Measurements from ENCODE around the gene LHPP. TPM values are rescaled to one million over a fixed set of nuclear protein-coding genes. Genes with fewer than 3 reads are reported as not detected.
"Not testable (repeated sequence)": the region's sequence is repeated elsewhere in the genome, so short reads cannot be mapped to it uniquely, and the experiment has no call there.

Gene LHPP
- 10 to 100 TPM in 2 of 3 donors, 1 to 10 TPM in 1; 5.5 to 21.6 (median 14.3) TPM for polyA plus RNA-seq

GRCh38 chr10:124461642-124462347 is at the start of gene LHPP:
LHPP (plus strand) TSS chr10:124461823; CDS start chr10:124461863, 40 bp downstream.
- WGBS, 3 donors, result 0 to 1% (median 0%) methylated on average over 48 to 81 of the region's 81 CpGs
- H3K27ac ChIP-seq (ENCODE audit: low read depth, low read length), result no peak within 1 kb of the TSS

GRCh38 chr10:124414076-124414475 is 47.5 kb upstream of the LHPP start:
- 30 to 47% (median 40%) methylated on average over 4 of the region's 4 CpGs for WGBS, 3 donors
- no peak overlapping the region for H3K27ac ChIP-seq (ENCODE audit: low read depth, low read length)

- 72 to 92% (median 83%) methylated on average over 2 of the region's 2 CpGs for WGBS, 3 donors
Measured at GRCh38 chr10:124415210-124415609, 46.4 kb upstream of the LHPP start.

DNA sequence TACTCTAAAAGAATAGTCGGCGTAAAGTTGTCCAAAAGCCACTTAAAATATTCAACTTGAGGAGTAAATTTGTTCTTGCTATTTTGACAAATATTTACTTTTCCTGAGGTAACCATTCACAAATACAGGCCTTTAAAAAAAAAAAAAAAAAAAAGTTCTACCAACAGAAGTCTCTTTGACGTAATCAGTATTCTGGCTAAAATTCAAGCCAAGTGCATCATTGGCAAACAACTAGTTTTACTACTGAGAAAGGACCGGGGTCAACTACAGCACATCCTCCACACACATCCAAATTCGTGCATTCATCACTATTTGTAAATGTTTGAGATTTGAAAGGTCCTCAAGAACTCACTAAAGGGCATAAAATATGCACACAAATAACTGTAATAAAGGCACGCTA is 44.9 kb upstream of the LHPP start:
- 41 to 73% (median 65%) methylated on average over 6 of the region's 6 CpGs for WGBS, 3 donors
- H3K27ac ChIP-seq (ENCODE audit: low read depth, low read length), result no peak overlapping the region

More at GRCh38 chr10:124415210-124415609, 46.4 kb upstream of the LHPP start:
- H3K27ac ChIP-seq (ENCODE audit: low read depth, low read length), result no peak overlapping the region

DNA sequence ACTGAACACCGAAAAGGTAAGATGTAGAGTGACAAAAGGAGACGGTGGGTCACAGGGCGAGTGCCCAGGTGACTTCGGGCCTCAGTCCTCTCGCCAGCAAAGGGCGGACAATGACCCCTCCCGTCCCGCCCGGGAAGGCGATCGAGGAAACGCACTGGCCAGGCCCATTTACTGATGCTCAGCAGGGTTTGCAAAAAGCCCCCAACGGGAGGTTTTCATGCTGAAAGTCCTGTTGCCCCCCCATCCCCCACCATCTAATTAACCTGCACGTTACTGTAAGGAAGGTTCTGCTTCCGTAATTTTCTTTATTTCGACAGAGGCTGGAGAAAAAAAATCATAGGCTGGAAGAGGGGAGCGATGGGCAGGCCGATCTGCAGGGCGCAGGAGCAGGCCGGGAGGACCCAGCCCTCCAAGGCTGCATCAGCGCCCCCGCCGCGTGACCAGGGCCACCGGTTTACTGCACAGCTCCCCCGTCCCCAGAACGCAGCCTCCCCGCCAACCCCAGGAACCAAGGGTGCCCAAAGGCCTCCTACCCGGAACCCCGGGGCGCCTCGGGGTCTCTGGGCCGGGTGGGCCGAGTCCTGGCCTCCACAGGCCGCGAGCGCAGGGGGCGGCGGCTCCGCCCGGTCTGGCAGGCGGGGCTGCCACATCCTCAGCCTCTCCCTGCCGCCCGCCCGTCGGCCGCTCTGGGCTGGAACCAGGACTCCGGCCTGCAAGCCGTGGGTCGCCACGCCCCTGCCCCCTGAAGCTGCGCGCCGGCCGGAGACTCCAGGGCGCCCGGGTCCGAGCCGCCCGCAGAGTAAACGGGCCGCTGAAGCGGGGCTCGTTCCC is 43.5 kb upstream of the LHPP start:
- peak overlapping the region; percentile 44 for H3K27ac ChIP-seq (ENCODE audit: low read depth, low read length)
- WGBS, 3 donors, result 3 to 8% (median 4%) methylated on average over 41 to 64 of the region's 64 CpGs

- H3K27ac ChIP-seq (ENCODE audit: low read depth, low read length), result peak within 1 kb of the TSS; percentile 44
- 2 to 4% (median 3%) methylated on average over 69 to 70 of the region's 70 CpGs for WGBS, 3 donors
Measured at GRCh38 chr10:124418726-124419501, 42.7 kb upstream of the LHPP start, which contains the start of gene OAT. OAT (minus strand) TSS chr10:124418923; CDS start chr10:124412171, 6,752 bp downstream.

- 89 to 94% (median 92%) methylated on average over 10 of the region's 10 CpGs for WGBS, 3 donors
- no peak overlapping the region for H3K27ac ChIP-seq (ENCODE audit: low read depth, low read length)
Measured at GRCh38 chr10:124419635-124420034, 42.0 kb upstream of the LHPP start.

DNA sequence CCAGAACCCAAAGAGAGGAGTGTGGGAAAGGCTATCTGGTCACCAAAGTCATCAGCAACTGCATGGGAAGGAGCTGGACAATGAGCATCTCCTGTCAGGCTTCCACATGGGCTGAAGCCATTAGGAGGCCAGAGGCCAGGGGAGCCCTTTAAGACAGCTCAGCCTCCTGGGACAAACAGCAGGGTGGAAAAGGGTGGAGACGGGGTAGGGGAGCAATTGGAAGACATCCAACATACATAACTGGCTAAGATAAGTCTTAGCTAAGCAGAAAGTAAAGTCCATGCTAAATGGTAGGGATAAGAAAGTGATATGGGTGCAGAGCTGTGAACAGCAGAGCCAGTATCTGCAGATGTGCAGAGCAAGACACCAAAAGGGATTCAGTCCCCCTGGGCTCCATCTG is 41.4 kb upstream of the LHPP start:
- 5 to 41% (median 23%) methylated on average over 1 of the region's 1 CpG for WGBS, 3 donors
- H3K27ac ChIP-seq (ENCODE audit: low read depth, low read length), result no peak overlapping the region

GRCh38 chr10:124422742-124423141 is 38.9 kb upstream of the LHPP start:
- H3K27ac ChIP-seq (ENCODE audit: low read depth, low read length), result no peak overlapping the region
- 74 to 83% (median 77%) methylated on average over 12 of the region's 12 CpGs for WGBS, 3 donors

DNA sequence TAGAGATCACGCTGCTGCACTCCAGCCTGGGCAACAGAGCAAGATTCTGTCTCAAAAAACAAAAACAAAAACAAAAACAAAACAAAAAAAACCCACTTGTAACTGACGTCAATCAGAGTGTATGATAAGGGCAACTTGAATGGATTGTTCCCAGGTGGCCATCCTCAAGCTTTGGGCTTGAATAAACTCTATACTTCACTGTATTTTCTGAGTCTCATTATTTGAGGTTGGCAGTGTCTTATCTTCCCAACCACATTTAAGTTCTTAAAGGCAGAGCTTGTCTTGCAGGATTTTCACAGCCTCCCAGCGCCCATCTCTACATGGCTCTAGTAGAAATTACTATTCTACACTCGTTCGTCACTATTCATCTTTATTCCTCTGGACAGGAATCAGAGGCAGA is 37.8 kb upstream of the LHPP start:
- WGBS, 3 donors, result 83 to 88% (median 83%) methylated on average over 5 of the region's 5 CpGs
- no peak overlapping the region for H3K27ac ChIP-seq (ENCODE audit: low read depth, low read length)

- WGBS, 3 donors, result 43 to 91% (median 91%) methylated on average over 4 of the region's 4 CpGs
- no peak overlapping the region for H3K27ac ChIP-seq (ENCODE audit: low read depth, low read length)
Measured at GRCh38 chr10:124425227-124425962, 36.2 kb upstream of the LHPP start.

DNA sequence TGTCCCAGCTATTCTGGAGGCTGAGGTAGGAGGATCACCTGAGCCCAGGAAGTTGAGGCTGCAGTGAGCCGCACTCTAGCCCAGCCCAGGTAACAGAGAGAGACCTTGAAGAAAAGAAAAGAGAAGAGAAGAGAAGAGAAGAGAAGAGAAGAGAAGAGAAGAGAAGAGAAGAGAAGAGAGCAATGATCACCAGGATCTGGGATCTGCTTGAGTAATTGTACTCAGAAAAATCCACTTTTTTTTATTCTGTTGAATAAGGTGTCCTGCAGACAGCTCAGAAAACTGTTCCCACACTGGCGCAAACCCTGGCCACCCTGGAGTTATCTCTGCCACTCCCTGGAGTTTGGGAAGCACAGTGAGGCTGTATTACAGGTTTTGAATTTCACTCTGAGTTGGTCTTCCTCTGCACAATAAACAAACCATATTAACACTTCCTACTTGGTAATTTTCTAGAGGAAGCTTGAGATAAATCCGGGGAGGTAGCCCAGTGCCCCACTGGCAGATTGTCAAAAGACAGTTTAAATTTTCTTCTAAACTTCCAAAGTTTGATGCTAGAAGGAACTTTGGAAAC is 33.3 kb upstream of the LHPP start:
- H3K27ac ChIP-seq (ENCODE audit: low read depth, low read length), result no peak overlapping the region
- WGBS, 3 donors, result 49 to 55% (median 51%) methylated on average over 3 of the region's 3 CpGs

GRCh38 chr10:124429576-124429975 is 32.0 kb upstream of the LHPP start:
- 47 to 78% (median 73%) methylated on average over 5 of the region's 5 CpGs for WGBS, 3 donors
- no peak overlapping the region for H3K27ac ChIP-seq (ENCODE audit: low read depth, low read length)

- 85 to 97% (median 90%) methylated on average over 4 of the region's 4 CpGs for WGBS, 3 donors
- no peak overlapping the region for H3K27ac ChIP-seq (ENCODE audit: low read depth, low read length)
Measured at GRCh38 chr10:124430077-124430476, 31.5 kb upstream of the LHPP start.

DNA sequence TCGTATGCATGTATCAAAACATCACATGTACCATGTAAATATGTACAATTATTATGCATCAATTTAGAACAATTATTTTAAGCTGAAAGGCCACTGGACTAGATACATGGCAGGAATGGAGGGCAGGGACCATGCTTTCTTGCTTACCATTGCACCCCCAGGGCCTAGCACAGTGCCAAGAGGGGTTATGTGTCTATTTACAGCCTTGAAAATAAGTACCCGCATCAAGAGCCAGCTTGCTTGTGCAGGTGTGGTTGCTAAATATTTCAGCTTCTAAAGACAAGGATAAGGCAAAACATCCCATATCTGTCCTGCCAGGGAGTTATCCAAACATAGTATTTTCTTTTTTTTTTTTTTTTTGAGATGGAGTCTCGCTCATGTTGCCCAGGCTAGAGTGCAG is 28.2 kb upstream of the LHPP start:
- 78 to 89% (median 78%) methylated on average over 3 of the region's 3 CpGs for WGBS, 3 donors
- no peak overlapping the region for H3K27ac ChIP-seq (ENCODE audit: low read depth, low read length)

DNA sequence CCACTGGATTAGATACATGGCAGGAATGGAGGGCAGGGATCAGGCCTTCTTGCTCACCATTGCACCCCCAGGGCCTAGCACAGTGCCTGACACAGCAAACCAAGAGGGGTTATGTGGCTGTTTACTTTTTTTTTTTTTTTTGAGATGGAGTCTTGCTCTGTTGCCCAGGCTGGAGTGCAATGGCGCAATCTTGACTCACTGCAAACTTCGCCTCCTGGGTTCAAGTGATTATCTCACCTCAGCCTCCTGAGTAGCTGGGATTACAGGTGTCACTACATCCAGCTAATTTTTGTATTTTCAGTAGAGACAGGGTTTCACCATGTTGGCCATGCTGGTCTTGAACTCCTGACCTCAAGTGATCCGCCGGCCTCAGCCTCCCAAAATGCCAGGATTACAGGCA is 25.9 kb upstream of the LHPP start:
- WGBS, 3 donors, result 94 to 98% (median 94%) methylated on average over 4 of the region's 4 CpGs
- not testable (repeated sequence) for H3K27ac ChIP-seq (ENCODE audit: low read depth, low read length)

DNA sequence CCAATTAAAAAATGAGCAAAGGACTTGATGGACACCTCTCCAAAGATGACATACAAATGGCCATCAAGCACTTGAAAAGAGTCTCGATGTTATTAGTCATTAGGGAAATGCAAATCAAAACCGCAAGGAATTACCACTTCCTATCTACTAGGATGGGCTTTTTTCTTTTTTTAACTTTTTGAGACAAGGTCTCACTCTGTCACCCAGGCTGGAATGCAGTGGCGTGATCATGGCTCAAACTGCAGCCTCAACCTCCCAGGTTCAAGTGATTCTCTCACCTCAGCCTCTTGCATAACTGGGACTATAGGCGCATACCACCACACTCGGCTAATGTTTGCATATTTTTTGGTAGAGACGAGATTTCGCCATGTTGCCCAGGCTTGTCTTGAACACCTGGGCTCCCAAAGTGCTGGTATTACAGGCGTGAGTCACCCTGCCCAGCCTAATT is 25.4 kb upstream of the LHPP start:
- H3K27ac ChIP-seq (ENCODE audit: low read depth, low read length), result no peak overlapping the region
- WGBS, 3 donors, result 69 to 84% (median 72%) methylated on average over 8 of the region's 8 CpGs

- 79 to 82% (median 82%) methylated on average over 5 of the region's 5 CpGs for WGBS, 3 donors
- H3K27ac ChIP-seq (ENCODE audit: low read depth, low read length), result not testable (repeated sequence)
Measured at GRCh38 chr10:124441694-124442093, 19.9 kb upstream of the LHPP start.

Measured in adipose tissue (tissue), 3 donors.